UCSD-AML1 (cell line): Measurements from ENCODE around the gene CPO.

Experiments
- DNase-seq: peaks from one replicate; lab custom pipeline; 2025; ENCODE audit not compliant: unreplicated experiment; lab: John Stamatoyannopoulos, UW

CPO gene

DNA sequence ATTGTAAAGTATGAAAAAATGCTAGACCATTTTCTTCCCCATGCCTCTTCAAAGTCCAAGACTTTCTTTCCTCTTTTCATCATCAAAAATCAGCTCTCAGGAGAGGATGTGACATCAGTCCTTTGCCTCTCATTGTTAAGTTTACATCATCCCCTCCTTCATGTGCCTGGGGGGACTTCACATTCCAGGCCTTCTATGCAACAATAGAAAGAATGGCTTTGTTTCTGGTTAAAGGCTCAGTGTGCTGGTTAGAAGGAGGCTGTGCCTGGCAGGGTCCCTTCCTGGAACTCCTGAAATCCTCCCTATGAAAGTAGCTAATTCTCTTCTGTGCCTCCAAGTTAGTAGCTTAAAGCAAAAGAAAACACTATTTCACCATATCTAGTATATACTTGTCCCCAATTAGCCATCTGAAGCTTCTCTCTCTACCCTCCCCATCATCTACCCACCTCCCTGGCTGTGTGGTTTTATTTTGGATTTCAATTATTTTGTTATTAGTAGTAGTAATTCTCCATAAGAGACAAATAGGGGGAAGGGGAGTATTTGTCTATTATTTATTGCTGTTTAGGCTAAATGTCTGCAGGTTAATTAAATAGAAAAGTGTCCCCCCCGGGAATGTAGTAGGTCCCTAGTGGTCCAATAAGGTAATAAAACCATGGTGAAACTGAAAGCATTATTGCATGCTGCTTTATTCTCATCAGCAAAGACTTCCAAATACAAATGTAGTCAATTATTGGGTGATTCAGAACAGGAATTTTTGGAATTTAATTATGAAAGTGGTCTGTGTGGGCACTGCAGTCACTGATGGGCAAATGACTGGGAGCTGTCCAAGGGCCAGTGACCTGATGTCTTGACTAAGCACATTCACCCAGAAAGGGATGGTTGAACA is 69.0 kb downstream of the CPO start:
- DNase-seq, result no peak

DNA sequence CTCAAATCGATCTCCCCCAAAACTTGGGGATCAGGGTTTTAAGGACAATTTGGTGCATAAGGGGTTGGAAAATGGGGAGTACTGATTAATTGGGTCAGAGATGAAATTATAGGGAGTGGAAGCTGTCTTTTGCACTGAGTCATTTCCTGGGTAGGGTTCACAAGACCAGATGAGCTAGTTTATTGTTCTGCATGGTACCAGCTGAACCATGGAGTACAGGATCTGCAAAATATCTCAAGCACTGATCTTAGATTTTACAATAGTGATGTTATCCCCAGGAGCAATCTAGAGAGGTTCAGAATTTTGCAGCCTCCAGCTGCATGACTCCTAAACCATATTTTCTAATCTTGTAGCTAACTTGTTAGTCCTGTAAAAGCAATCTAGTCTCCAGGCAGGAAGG is 73.1 kb downstream of the CPO start:
- no peak for DNase-seq

DNA sequence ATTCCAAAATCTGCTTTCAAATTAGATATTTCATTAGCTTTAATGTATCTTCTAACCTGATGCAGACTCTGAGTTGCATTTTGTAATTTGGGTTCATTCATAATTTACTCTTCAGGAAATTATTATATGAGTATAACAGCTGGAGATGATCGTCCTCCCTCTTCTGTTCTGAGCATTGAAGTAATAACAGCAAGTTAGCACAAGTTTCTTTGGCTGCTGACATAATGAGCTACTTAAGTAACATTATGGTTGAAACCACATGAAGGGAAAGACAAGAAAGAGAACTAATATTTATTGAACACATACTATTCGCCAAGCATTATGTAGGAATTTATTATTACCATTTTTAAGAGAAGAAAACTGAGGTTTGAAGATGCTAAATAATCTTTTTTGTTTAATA is 75.1 kb downstream of the CPO start:
- no peak for DNase-seq

DNA sequence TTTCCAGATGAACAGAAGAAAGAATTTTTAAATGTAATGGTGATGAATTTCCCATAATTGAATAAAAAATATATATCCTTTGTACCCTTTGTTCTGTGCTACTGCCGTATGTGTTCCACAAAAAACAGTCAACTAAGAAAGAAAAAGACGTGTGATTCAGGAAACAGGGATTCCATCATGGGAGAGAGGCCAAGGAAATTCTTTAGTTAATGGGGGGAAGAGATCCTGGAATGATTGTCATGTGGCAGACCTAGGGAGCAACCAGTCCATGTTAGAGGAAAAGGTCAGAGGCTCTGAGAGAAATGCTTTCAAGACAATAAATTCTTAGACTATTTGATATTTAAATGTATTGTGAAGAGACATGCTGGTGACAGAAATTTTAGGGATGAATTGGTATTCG is 76.6 kb downstream of the CPO start:
- no peak for DNase-seq
